HEK293 (cell line): Measurements from ENCODE around the gene ZCCHC24.

ENCODE experiments used
- CTCF ChIP-seq: fragments of 450-650 bp; formaldehyde crosslinking; IDR thresholded peaks from 2 replicates; pipeline ENCODE4 v1.5.1; 2016; ENCODE audit warnings: missing biosample characterization, missing genetic modification characterization
- TF ChIP-seq, protein P1 (sequence below): fragments of 450-650 bp; formaldehyde crosslinking; IDR thresholded peaks from 2 replicates; pipeline ENCODE4 v1.5.1; 2017; ENCODE audit warnings: missing biosample characterization, mild to moderate bottlenecking, missing genetic modification characterization, moderate library complexity
- TF ChIP-seq, protein P2 (sequence below): fragments of 450-650 bp; formaldehyde crosslinking; IDR thresholded peaks from 2 replicates; pipeline ENCODE4 v1.5.1; 2016; ENCODE audit warnings: missing biosample characterization, missing genetic modification characterization

DNA sequence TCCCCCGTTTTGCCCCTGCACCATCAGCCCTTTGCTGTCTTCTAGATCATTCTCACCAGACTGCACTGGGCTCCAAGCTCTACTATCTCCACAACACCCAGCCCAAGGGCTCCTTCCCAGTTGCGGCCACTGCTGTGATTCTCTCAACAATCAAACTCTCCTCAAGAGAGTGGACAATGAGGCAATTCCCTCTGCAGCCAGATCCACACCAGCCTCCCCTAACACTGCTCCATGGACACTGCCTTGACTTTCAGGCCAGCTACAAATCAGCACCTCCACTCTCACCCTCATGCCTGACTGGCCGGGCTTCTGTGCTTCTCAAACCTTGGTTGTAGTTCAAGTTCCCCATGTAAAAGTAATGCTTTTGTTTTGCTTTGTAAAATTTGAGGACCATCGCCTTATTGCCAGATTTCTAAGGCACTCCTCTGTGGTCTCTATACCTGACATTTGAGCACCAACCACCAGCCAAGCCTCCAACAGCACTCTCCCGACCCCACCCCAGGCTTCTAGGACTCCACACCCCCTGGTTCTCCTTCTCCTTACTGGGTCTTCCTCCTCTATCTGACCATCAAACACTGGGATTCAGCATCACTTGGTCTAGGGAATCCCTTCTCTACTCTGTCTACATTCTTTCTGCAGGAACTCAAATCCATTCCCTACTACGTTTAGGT is 52.8 kb downstream of the ZCCHC24 start:
- no peak for TF ChIP-seq CTCF (tag by site-specific recombination)
- TF ChIP-seq, protein P1, sequence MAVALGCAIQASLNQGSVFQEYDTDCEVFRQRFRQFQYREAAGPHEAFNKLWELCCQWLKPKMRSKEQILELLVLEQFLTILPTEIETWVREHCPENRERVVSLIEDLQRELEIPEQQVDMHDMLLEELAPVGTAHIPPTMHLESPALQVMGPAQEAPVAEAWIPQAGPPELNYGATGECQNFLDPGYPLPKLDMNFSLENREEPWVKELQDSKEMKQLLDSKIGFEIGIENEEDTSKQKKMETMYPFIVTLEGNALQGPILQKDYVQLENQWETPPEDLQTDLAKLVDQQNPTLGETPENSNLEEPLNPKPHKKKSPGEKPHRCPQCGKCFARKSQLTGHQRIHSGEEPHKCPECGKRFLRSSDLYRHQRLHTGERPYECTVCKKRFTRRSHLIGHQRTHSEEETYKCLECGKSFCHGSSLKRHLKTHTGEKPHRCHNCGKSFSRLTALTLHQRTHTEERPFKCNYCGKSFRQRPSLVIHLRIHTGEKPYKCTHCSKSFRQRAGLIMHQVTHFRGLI: no peak
- TF ChIP-seq, protein P2, sequence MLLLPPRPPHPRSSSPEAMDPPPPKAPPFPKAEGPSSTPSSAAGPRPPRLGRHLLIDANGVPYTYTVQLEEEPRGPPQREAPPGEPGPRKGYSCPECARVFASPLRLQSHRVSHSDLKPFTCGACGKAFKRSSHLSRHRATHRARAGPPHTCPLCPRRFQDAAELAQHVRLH (tag by site-specific recombination): no peak
